Right atrium auricular region (tissue), 2 donors: ENCODE results near the gene LENG1. TPM values are rescaled to one million over a fixed set of nuclear protein-coding genes. Genes with fewer than 3 reads are reported as not detected.
"Not testable (repeated sequence)": the region's sequence is repeated elsewhere in the genome, so short reads cannot be mapped to it uniquely, and the experiment has no call there.

ENCODE experiments used
- DNase-seq: peaks from one replicate; pipeline ENCODE4 v3.0.0-alpha.2; 2019; ENCODE audit warnings: low spot score
- H3K27ac ChIP-seq, 2 donors: fragments of 200-600 bp; sonication (generic); 1 replicate in 1 of 2; 2 replicates in 1 of 2; pipeline ENCODE4 v1.5.1; 2016 to 2019
- H3K27me3 ChIP-seq, 2 donors: fragments of 200-600 bp; sonication (generic); one replicate each; pipeline versions ENCODE4 v1.5.1 to v1.6.0; 2017 to 2019
- H3K36me3 ChIP-seq: fragments of 200-600 bp; sonication (generic); one replicate; pipeline ENCODE4 v1.5.1; 2016
- H3K4me1 ChIP-seq, 2 donors: fragments of 200-600 bp; sonication (generic); one replicate each; pipeline versions ENCODE4 v1.5.1 to v1.6.0; 2017 to 2019
- H3K4me3 ChIP-seq, 2 donors: fragments of 200-600 bp; sonication (generic); 1 replicate in 1 of 2; 2 replicates in 1 of 2; pipeline ENCODE4 v1.5.1; 2017 to 2019; ENCODE audit warnings: mild to moderate bottlenecking in 1 of 2, moderate library complexity in 1 of 2
- H3K9me3 ChIP-seq, 2 donors: fragments of 200-600 bp; sonication (generic); one replicate each; pipeline ENCODE4 v1.5.1; 2019
- CTCF ChIP-seq, 2 donors: fragments of 200-600 bp; sonication (generic); IDR thresholded peaks; one replicate each; pipeline ENCODE4 v1.5.1; 2019; ENCODE audit warnings: antibody characterized with exemption in 2 of 2
- total RNA-seq, 2 donors: library from RNA; depleted of rRNA; stranded (reverse); fragments of >200 nt; gene quantifications; one replicate each; pipeline ENCODE4 v1.1.0, GENCODE V29; 2016

LENG1 gene
- total RNA-seq, 2 donors from 2014 or later = 6.3 to 10.0 TPM

GRCh38 chr19:54199401-54199800 lies 39.9 kb upstream of the LENG1 start:
- peak overlapping the region in 1 of 2 donors; percentile 98 for H3K27ac ChIP-seq
- TF ChIP-seq CTCF (IDR thresholded peaks at IDR 0.05) = no peak
- peaks cover 33% of the 10 kb centered on the region for H3K36me3 ChIP-seq
- H3K9me3 ChIP-seq = no peaks in the 10 kb centered on the region
- no peak overlapping the region for H3K4me3 ChIP-seq
- H3K27me3 ChIP-seq = no peaks in the 10 kb centered on the region
- H3K4me1 ChIP-seq = peaks cover 0 to 38% of the 10 kb centered on the region in 2 donors
- no peak for DNase-seq

GRCh38 chr19:54197121-54197520 lies 37.6 kb upstream of the LENG1 start:
- H3K27ac ChIP-seq = no peak overlapping the region
- H3K36me3 ChIP-seq = peaks cover 24% of the 10 kb centered on the region
- no peaks in the 10 kb centered on the region for H3K9me3 ChIP-seq
- no peak for TF ChIP-seq CTCF (IDR thresholded peaks at IDR 0.05)
- H3K27me3 ChIP-seq = no peaks in the 10 kb centered on the region
- no peak for DNase-seq
- no peak overlapping the region for H3K4me3 ChIP-seq
- peaks cover 0 to 19% of the 10 kb centered on the region in 2 donors for H3K4me1 ChIP-seq

GRCh38 chr19:54196536-54196935 lies 37.0 kb upstream of the LENG1 start:
- Histone ChIP-seq H3K27me3 (no peaks in the 10 kb centered on the region), H3K27ac (no peak overlapping the region), H3K4me1 (peaks cover 0 to 19% of the 10 kb centered on the region in 2 donors), H3K9me3 (no peaks in the 10 kb centered on the region), H3K4me3 (no peak overlapping the region), H3K36me3 (peaks cover 18% of the 10 kb centered on the region)
- no peak for DNase-seq
- no peak for TF ChIP-seq CTCF (IDR thresholded peaks at IDR 0.05)

- DNase-seq, H3K9me3 ChIP-seq, H3K4me3 ChIP-seq, H3K27ac ChIP-seq, H3K27me3 ChIP-seq: not testable (repeated sequence)
- H3K36me3 ChIP-seq = peaks cover 15% of the 10 kb centered on the region
- H3K4me1 ChIP-seq = peaks cover 0 to 13% of the 10 kb centered on the region in 2 donors
These were observed 34.9 kb upstream of the LENG1 start for GRCh38 chr19:54194463-54194862.

- H3K36me3 ChIP-seq = peaks cover 15% of the 10 kb centered on the region
- no peak overlapping the region for H3K4me3 ChIP-seq
- H3K4me1 ChIP-seq = peaks cover 0 to 23% of the 10 kb centered on the region in 2 donors
- DNase-seq = no peak
- TF ChIP-seq CTCF (IDR thresholded peaks at IDR 0.05) = no peak
- no peak overlapping the region for H3K27ac ChIP-seq
- H3K27me3 ChIP-seq = no peaks in the 10 kb centered on the region
- H3K9me3 ChIP-seq = no peaks in the 10 kb centered on the region
These were observed 33.5 kb upstream of the LENG1 start for GRCh38 chr19:54193011-54193410.

- peak overlapping the region; percentile 63 to 94 for H3K4me3 ChIP-seq
- TF ChIP-seq CTCF (IDR thresholded peaks at IDR 0.05) = no peak
- DNase-seq = no peak
- H3K27ac ChIP-seq = peak overlapping the region; percentile 96 to 97
- H3K9me3 ChIP-seq = no peaks in the 10 kb centered on the region
- H3K4me1 ChIP-seq = peaks cover 0 to 24% of the 10 kb centered on the region in 2 donors
- peaks cover 15% of the 10 kb centered on the region for H3K36me3 ChIP-seq
- no peaks in the 10 kb centered on the region for H3K27me3 ChIP-seq
These were observed 32.4 kb upstream of the LENG1 start for GRCh38 chr19:54191811-54192453.
